HG03280 (cell line): ENCODE results near the gene GGA3.
"Not testable (repeated sequence)": the region's sequence is repeated elsewhere in the genome, so short reads cannot be mapped to it uniquely, and the experiment has no call there.

ENCODE experiments used
- ATAC-seq: cut with Tn5 transposase; IDR thresholded peaks from one replicate; pipeline ENCODE4 v1.9.1; 2021; ENCODE audit warnings: mild to moderate bottlenecking, moderate library complexity; ENCODE audit not compliant: unreplicated experiment

The GGA3 gene

GRCh38 chr17:75261336-75262111 is at the start of gene GGA3, which contains the start of gene MRPS7:
GGA3 (minus strand) TSS chr17:75261606; CDS start chr17:75261587, 19 bp downstream.
MRPS7 (plus strand) TSS chr17:75261879; CDS start chr17:75261901, 22 bp downstream.
- ATAC-seq, result peak; percentile 87

- no peak for ATAC-seq
These were observed 47.6 kb upstream of the GGA3 start for GRCh38 chr17:75308732-75309629.

- no peak for ATAC-seq
These were observed 46.7 kb upstream of the GGA3 start for GRCh38 chr17:75307957-75308731.

- no peak for ATAC-seq
These were observed 40.2 kb upstream of the GGA3 start for GRCh38 chr17:75301502-75302206.

- no peak for ATAC-seq
These were observed 39.6 kb upstream of the GGA3 start for GRCh38 chr17:75301049-75301448.

- no peak for ATAC-seq
These were observed 38.9 kb upstream of the GGA3 start for GRCh38 chr17:75300280-75300679.

GRCh38 chr17:75295201-75296158 is 34.1 kb upstream of the GGA3 start:
- peak; percentile 62 for ATAC-seq

GRCh38 chr17:75292810-75293448 is 31.5 kb upstream of the GGA3 start:
- not testable (repeated sequence) for ATAC-seq

- ATAC-seq, result peak; percentile 20
These were observed 28.5 kb upstream of the GGA3 start for GRCh38 chr17:75289832-75290337.

GRCh38 chr17:75289115-75289831 is 27.9 kb upstream of the GGA3 start, which contains the start of gene SLC25A19:
SLC25A19 (minus strand) TSS chr17:75289433; CDS start chr17:75286764, 2,669 bp downstream.
- peak; percentile 93 for ATAC-seq

- peak; percentile 7 for ATAC-seq
These were observed 27.3 kb upstream of the GGA3 start for GRCh38 chr17:75288770-75289114.

- ATAC-seq, result no peak
These were observed 27.0 kb upstream of the GGA3 start for GRCh38 chr17:75288359-75288758.

GRCh38 chr17:75287221-75287620 is 25.8 kb upstream of the GGA3 start:
- ATAC-seq, result no peak

GRCh38 chr17:75285123-75285522 is 23.7 kb upstream of the GGA3 start:
- no peak for ATAC-seq

GRCh38 chr17:75280189-75280588 is 18.8 kb upstream of the GGA3 start:
- ATAC-seq, result not testable (repeated sequence)

GRCh38 chr17:75277664-75278071 is 16.3 kb upstream of the GGA3 start:
- no peak for ATAC-seq

GRCh38 chr17:75273977-75274708 is 12.7 kb upstream of the GGA3 start:
- no peak for ATAC-seq
